Upper lobe of left lung (tissue), 4 donors: ENCODE results near the gene POPDC2.

Experiments used
- POLR2A ChIP-seq, 4 donors: fragments of 450-650 bp; IDR thresholded peaks; one replicate each; pipeline ENCODE4 v1.5.1; 2016 to 2017; ENCODE audit warnings: antibody characterized with exemption in 4 of 4, mild to moderate bottlenecking in 2 of 4
- POLR2AphosphoS5 ChIP-seq, 2 donors: sonication (generic); formaldehyde crosslinking; IDR thresholded peaks; one replicate each; pipeline ENCODE4 v1.5.1; 2017; ENCODE audit warnings: antibody characterized with exemption in 2 of 2
- TF ChIP-seq, protein P1 (sequence below), 6 experiments: fragments of 450-650 bp in 4 of 6; fragments of 200-600 bp in 2 of 6; sonication (generic) in 2 of 6; IDR thresholded peaks; one replicate each; pipeline ENCODE4 v1.5.1; 2016 to 2019; ENCODE audit warnings: antibody characterized with exemption in 6 of 6

DNA sequence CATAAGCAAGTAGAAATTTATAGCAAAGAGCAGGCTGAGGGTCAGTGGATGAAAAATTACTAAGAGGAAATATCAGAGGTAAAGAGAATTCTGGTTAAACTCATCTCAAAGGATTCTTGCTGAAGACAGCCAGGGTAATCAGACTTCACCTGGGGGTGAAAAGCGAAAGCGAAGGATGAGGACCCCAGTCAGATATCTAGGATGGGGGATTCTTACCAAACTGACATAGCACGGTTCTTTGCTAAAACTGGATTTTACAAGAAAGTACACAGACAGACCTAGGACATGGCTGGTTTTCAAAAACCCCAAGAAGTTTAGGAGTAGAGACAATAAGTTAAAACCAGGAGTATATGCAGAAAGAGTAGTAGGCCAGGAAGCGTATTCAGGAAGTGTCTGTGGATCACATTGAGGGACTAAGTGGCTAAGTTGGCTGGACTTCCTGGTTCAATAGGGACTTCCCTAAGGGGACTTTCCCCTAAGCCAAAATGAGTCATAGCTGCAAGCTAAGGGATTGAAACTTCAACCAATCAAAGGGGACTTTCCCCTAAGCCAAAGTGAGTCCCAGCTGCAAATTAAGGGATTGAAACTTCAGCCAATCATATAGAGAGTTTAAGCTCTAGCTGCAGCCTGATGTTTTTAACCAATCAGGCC lies 40.0 kb upstream of the POPDC2 start:
- TF ChIP-seq, protein P1, sequence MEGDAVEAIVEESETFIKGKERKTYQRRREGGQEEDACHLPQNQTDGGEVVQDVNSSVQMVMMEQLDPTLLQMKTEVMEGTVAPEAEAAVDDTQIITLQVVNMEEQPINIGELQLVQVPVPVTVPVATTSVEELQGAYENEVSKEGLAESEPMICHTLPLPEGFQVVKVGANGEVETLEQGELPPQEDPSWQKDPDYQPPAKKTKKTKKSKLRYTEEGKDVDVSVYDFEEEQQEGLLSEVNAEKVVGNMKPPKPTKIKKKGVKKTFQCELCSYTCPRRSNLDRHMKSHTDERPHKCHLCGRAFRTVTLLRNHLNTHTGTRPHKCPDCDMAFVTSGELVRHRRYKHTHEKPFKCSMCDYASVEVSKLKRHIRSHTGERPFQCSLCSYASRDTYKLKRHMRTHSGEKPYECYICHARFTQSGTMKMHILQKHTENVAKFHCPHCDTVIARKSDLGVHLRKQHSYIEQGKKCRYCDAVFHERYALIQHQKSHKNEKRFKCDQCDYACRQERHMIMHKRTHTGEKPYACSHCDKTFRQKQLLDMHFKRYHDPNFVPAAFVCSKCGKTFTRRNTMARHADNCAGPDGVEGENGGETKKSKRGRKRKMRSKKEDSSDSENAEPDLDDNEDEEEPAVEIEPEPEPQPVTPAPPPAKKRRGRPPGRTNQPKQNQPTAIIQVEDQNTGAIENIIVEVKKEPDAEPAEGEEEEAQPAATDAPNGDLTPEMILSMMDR (IDR thresholded peaks at IDR 0.05): no peak
- peak in 1 of 2 donors; percentile 65 for TF ChIP-seq POLR2AphosphoS5 (IDR thresholded peaks at IDR 0.05)
- no peak for TF ChIP-seq POLR2A (IDR thresholded peaks at IDR 0.05)
